ENCODE results near the gene EXOC8.
"Not testable (repeated sequence)": the region's sequence is repeated elsewhere in the genome, so short reads cannot be mapped to it uniquely, and the experiment has no call there.

Gene EXOC8

GRCh38 chr1:231353086-231353485, 15.4 kb upstream of the EXOC8 start:
- no peak for DNase-seq

DNA sequence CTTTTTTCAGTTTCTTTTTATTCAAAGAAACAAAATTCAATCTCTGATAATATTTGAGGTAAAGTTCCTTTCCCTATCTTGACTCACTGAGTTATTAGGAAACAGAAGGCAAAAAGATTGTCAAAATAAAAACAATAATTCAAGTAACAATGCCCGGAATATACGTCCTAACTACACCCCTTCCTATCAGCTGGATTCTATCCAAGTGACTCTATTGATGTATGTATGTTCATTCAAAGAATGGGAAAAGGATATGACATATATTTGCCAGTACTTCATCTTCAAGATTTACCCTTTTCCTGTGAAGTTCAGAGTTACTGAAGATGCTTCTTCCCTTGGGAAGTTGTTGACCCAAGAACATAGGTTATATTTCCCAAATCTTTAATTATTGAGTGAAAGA, 14.2 kb upstream of the EXOC8 start:
- no peak for DNase-seq

- not testable (repeated sequence) for DNase-seq
Observed at GRCh38 chr1:231348856-231349255, 11.2 kb upstream of the EXOC8 start.

GRCh38 chr1:231348442-231348841, 10.8 kb upstream of the EXOC8 start:
- no peak for DNase-seq

GRCh38 chr1:231347961-231348360, 10.3 kb upstream of the EXOC8 start:
- DNase-seq: no peak

GRCh38 chr1:231340328-231341013, 2.8 kb upstream of the EXOC8 start:
- DNase-seq: no peak

- DNase-seq: no peak
Observed at GRCh38 chr1:231338270-231339128, 847 bp upstream of the EXOC8 start, which contains the start of gene SPRTN. TSS of gene SPRTN (plus strand) at chr1:231338293. CDS start at chr1:231338384, 91 bp downstream.

GRCh38 chr1:231337043-231337471, 595 bp downstream of the EXOC8 start:
- DNase-seq: no peak

GRCh38 chr1:231335663-231336602, 1.7 kb downstream of the EXOC8 start:
- no peak for DNase-seq

- DNase-seq: no peak
Observed at GRCh38 chr1:231334952-231335351, 2.7 kb downstream of the EXOC8 start.

DNA sequence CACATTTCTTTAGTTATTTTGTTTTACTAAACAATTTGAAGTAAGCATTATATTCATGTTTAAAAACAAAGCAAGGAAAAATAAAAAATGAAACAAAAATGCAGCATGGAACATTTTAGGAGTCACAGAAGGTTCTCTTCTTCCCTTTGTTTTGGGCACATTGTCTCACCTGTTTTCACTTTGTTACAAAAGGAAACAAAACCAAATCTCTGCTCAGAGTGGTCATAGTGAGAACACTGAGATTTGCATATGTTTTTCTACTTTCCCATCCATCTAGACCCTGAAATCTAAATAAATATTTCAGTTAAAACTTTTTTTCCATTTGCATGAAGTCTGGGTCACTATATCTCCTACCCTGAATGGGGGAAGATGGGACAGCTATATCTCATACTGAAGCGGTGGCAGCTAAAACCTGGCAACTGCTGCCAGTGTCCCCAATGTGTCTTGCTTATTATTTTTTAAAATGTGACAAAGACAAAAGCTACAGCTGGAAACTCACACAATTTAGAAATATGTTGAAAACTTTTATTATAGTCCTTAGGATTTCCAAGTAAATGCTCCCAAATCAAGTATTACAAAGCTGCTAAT, 3.5 kb downstream of the EXOC8 start:
- no peak for DNase-seq

DNA sequence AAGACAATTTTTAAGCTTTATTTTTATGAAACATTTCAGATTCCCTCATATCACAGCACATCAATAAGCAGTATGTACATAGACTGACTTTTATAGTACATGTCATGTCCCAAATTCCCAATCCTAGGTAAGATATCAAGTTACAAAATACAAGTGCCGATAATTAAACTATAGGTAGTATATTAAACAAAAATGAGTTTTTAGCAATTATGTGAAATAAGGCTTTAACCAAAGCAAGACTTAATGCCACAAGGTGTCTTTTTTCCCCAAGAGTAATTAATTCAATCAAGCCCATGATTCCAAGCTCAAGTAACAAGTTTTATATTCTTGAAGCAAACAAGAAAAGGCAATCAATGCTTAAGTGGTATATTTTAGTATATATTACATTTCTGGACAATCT, 4.9 kb downstream of the EXOC8 start:
- no peak for DNase-seq

DNA sequence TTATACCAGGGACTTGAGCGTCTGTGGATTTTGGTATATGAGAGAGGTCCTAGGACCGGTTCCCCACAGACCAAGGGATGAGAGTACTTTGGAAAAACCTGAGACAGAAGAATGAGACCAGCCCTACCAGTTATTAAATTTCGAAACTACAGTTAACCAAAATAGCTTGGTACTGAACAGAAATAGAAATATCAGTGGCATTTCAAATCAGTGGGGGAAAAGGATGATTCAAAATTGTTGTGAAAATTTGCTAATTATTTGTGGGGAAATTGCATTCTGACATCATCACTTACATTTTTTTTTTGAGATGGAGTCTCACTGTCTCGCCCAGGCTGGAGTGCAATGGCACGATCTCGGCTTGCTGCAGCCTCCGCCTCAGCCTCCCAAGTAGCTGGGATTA, 8.2 kb downstream of the EXOC8 start:
- DNase-seq: no peak

GRCh38 chr1:231327617-231328016, 10.0 kb downstream of the EXOC8 start:
- DNase-seq: no peak

- DNase-seq: no peak
Observed at GRCh38 chr1:231326248-231326647, 11.4 kb downstream of the EXOC8 start.

GRCh38 chr1:231324660-231325059, 13.0 kb downstream of the EXOC8 start:
- DNase-seq: no peak

GRCh38 chr1:231322880-231323530, 14.6 kb downstream of the EXOC8 start:
- DNase-seq: no peak

- no peak for DNase-seq
Observed at GRCh38 chr1:231319080-231319479, 18.6 kb downstream of the EXOC8 start.

DNA sequence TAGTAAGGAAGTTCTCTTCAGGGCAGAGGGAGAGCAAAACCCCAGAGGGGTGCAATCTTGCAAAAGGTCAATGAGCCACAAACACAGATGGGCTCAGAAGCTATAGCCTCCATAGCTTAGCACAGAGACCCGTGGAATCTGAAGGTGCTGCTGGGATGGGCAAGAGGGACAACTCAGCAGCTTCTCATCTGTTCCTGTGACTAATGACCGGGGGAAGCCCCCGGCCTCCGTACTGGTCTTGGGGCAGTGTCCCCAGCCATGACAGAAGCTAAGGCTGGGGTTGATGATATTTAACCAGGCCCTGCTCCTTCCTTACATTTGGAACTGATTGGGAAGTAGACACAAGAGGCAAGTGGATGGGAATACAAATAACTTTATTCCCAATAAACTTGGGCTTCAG, 19.1 kb downstream of the EXOC8 start:
- no peak for DNase-seq

DNA sequence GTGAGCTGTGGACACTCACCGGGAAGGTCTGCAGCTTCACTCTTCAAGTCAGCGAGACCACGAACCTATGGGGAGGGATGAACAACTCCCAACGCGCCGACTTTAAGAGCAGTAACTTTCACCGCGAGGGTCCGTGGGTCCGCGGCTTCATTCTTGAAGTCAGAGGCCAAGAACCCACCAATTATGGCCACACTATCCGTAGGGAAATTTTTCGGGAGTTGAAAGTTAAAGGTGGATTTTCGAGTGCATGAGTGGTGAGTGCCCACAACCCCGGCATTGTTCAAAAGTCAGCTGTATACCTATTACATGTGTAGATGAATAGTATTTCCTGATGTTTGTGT, 19.7 kb downstream of the EXOC8 start:
- DNase-seq: no peak

DNA sequence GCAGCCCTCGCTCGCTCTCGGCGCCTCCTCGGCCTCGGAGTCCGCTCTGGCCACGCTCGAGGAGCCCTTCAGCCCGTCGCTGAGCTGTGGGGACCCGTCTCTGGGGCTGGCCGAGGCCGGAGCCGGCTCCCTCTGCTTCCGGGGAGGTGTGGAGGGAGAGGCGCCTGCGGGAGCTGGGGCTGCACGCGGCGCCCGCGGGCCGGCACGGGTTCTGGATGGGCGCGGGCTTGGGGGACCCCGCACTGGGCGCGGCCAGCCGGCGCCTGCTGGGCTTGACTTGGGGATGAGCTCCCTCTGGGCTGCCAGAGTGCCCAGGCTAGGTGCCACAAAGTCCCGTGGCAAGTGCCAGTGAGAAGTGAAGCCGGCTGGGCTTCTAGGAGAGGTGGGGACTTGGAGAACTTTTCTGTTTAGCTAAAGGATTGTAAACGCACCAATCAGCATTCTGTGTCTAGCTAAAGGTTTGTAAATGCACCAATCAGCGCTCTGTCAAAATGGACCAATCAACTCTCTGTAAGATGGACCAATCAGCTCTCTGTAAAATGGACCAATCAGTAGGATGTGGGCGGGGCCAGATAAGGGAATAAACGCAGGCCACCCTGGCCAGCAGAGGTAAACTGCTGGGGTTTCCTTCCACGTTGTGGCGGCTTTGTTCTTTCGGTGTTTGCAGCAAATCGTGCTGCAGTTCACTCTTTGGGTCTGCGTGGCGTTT, 20.2 kb downstream of the EXOC8 start:
- DNase-seq: no peak

DNA sequence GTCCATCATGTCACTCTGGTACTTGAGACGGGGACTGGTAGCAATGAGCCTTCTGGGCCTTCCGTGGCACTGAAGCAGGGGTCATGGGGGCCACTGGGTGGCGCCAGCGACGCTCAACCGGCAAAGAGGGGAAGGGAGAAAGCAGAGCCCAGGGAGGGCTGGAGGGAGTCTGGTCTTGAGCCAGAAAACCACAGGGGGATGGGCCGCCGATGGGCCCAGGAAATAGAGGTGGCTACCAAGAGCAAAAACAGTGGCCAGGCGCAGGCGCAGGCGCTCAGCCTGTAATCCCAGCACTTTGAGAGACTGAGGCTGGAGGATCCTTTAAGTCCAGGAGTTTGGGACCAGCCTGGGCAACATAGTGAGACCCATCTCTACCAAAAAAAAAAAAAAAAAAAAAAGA, 21.8 kb downstream of the EXOC8 start:
- peak in 1 of 2 experiments; percentile 5 for DNase-seq
